CD4-positive, alpha-beta T cell treated with Interleukin-17A for 1 hour (primary cell): ENCODE results near the gene SRGAP1.
"Not testable (repeated sequence)": the region's sequence is repeated elsewhere in the genome, so short reads cannot be mapped to it uniquely, and the experiment has no call there.

ENCODE experiments used
- DNase-seq: peaks from one replicate; pipeline ENCODE4 v3.0.0-alpha.2; 2020

Gene SRGAP1

DNA sequence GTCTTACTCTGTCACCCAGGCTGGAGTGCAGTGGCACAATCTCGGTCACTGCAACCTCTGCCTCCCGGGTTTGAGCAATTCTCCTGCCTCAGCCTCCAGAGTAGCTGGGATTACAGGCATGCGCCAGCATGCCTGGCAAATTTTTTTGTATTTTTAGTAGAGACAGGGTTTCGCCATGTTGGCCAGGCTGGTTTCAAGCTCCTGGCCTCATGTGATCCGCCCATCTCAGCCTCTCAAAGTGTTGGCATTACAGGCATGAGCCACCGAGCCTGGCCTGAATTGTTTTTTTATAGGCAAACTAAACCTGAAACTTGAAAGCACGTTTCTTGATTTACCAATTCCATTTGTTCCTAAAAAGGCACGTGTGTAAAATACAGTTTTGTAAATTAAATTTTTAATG lies 173.6 kb downstream of the SRGAP1 start:
- not testable (repeated sequence) for DNase-seq

DNA sequence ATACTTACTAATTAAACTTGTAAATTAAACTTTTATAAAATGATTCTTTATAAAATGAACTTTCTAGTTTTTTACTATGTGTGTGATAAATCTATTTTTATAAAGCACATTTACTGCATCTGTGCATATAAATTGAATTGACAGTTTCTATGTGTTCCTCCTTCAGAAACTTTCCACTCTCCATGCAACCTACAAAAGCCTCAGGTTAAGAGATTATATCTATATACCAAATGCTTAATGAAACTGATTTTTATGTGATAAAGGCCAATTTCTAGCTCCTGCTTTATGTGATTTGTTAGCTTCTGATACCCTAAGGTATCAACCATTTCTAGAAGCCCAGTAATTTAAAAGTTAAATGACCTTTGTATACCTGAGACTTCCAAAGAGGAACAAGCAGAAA lies 174.0 kb downstream of the SRGAP1 start:
- DNase-seq: no peak

DNA sequence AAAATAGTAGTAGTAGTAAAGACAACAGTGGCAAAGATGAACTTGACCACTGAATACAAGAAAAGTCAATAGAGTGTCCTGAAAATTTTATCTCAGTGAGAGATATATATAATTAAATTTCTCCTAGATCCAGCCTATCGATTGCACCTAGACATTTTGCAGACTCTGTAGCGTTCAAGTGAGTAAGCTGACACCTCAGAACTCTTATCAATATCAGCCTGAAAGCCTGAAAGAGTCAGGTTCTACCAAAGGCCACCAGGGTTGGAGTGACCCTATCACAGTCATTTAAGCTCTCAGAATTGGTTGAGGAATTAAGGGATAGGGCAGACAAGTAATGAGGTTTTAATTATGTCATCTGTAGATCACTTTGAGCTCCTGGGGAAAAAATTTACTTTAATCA lies 174.6 kb downstream of the SRGAP1 start:
- DNase-seq: no peak

DNA sequence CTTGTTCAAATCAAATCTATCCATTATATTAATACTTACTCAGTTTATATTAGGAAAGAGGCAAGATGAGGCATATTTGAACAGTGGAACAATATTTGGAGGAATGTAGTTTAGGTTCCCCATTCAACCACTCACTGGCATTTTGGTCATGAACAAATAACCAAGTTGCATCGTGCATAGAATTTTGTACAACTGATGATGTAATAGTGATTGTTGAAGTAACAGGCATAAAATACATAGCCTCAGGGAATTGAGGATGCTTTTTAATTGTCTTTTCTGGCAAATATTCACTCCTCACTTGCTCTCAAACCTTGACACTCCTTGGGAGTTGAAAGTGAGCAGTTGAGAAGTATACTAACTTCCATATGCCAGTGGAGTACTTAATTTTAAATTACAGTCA lies 175.2 kb downstream of the SRGAP1 start:
- no peak for DNase-seq

DNA sequence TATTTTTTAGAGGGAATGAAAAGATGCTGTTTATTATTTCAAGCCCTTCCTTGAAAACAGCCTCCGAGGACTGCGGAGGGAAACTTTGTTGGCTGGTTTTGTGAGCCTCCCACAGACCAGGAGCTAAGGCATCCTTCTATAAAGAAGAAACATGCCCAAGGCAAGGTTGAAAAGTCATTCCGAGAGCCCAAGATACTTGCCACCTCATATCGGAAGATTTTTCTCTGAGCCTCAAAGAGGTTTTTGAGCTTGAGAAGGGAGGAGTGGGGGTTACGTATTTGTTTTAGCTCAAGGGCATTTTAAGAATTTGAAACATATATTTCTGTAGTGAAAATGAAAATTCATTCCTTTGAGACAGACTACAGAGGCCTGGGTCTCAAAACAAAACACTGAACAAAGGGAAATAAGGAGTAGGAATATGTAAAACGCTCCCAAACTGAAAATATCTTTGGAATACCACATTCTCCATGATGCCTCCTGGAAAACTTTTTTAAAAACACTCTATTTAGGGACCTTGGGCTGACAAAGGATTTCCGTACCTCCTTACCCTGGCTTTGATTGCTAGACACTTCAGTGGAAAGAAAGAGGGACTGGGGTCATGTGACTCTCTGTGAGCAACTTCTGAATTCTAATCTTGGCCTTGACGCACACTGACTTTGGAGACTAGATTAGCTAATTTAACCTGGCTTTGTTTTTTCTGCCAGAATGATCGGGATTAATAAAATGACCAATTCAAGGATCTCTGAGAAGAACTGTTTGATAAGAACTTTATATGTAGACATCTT lies 180.9 kb downstream of the SRGAP1 start:
- DNase-seq: no peak

DNA sequence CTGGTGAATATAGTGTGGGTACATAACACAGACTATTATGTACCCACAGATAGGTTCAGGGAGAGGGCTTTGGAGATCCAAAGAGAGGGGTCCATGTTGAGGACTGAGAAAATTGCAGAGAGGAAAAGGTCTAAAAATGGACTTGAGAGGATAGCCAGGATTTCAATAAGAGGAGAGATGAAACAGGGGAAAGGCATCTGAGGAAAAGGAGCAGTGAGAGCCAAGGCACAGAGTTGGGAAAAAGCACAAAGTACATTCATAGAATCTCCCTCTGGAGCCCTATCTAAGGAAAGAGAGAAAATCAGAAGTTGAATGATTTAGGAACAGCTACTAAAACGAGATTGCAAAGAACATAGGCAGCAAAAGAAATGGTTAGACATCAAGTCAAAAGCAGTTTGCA lies 182.8 kb downstream of the SRGAP1 start:
- no peak for DNase-seq

DNA sequence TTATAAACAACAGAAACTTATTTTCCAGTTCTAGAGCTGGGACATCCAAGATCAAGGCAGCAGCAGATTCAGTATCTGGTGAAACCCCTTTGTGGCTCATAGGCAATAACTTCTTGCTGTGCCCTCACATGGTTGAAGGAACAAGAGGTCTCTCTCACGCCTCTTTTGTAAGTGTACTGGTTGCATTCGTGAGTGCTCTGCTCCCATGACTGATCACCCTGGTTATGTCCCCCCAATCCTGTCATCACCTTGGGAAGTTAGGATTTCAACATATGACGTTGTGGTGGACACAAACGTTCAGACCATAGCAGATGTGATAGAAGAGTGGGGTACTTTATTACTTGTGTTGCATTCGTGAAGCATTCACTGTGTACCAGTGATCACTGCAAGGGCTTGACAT lies 184.0 kb downstream of the SRGAP1 start:
- DNase-seq: no peak

DNA sequence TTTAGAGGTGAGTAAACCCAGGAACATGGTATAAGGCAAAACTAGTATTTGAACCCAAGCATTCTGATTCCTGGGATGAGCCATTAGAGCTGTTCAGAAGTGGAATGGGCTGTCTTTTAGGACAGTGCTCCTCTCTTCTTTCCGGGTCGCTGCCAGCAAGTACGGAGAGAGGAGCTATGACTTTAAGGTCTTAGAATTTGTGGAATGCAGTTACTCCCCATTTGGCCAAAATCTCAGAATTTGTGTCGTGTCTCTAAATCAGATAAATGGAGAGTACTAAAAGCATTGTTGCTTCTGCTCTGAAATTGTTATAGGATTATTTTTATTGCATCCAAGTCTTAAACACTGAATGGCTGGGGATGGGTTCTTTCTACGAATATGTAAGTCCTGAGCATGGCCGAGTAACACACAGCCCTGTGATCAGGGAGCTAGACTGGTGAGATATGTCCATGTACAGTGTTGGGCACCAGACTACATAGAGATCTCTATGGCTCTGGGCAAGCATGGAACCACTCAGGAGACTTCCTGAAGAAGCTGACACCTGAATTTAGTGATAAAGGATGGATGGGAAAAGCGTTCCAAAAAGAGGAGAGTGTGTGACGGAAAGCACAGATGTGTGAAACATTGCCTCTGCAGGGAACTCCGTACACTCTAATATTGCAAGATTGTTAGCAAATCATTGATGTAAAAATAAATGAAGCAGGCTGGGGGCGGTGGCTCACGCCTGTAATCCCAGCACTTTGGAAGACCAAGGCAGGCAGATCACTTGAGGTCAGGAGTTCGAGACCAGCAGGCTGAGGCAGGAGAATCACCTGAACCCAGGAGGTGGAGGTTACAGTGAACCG lies 184.7 kb downstream of the SRGAP1 start:
- no peak for DNase-seq

DNA sequence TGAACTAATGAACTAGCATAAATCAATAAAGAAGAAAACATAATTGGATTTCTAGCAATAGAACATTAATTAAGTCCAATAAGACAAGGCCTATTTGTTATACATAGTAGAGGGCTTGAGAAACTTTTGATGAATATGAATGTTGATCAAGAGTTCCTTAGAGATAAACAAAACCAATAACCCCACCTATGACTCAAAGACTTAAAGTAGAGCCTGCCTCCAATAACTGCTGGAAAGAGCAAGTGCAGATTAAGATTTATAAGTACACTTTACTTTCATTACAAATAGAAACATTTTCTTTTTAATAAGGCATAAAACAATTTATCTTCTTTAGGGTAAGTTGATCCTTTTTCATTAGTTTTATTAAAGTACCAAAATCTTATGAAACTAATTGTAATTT lies 185.7 kb downstream of the SRGAP1 start:
- DNase-seq: no peak

DNA sequence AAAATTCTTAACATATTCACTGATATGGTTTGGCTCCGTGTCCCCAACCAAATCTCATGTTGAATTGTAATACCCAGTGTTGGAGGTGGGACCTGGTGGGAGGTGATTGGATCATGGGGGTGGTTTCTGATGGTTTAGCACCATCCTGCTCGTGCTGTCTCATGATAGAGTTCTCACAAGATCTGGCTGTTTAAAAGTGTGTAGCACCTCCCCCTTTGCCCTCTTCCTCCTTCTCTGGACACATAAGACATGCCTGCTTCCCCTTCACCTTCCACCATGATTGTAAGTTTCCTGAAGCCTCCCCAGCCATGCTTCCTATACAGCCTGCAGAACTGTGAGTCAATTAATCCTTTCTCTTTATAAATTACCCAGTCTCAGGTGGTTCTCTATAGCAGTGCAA lies 189.6 kb downstream of the SRGAP1 start:
- not testable (repeated sequence) for DNase-seq

DNA sequence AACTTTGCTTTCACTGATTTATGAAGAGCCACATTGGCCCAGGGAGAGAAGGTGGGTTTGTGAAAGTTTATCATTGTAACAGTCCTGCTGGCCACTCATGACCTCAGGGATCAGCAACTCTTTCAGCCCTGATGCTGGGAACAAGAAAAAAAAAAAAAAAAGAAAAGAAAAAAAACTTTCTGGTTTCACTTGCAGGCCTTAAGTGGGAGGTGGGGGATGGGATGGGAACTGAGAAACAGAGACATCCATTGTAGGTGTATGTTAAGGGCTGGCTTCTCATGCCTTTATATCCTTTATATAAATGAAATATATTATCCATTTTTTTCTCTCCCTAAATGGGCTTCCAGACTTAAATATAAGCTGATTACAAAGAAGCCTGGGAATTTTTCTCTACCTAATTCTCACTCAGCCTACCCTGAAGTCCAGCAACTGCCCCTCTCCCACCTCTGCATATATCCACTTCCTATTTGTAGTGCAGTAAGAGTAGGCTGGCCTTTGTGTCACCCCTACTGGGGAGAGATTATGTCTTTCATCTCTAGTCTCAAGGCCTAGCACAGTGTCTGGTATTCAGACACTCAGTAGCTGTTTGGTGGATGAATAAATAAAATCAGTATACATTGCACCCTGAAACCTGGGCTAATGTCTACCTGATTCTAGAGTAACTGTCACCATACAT lies 190.5 kb downstream of the SRGAP1 start:
- DNase-seq: no peak

DNA sequence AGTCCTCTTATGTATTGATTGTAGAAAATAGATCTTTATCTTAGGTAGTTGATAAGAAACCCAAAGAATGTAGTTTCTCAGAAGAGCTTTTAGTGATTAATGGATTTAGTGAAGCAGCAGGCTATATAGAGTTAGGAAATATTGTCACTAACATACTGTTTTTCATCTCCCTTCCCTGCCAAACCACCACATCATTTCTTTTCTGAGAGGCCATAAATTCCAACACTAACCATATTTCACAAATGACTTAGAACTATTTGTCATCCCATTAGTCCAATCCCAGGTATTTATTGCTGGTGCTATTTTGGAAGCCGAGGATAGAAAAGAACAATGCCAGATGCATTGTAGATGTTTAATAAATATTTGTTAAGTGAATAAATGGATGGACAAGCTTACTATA lies 191.9 kb downstream of the SRGAP1 start:
- DNase-seq: no peak

DNA sequence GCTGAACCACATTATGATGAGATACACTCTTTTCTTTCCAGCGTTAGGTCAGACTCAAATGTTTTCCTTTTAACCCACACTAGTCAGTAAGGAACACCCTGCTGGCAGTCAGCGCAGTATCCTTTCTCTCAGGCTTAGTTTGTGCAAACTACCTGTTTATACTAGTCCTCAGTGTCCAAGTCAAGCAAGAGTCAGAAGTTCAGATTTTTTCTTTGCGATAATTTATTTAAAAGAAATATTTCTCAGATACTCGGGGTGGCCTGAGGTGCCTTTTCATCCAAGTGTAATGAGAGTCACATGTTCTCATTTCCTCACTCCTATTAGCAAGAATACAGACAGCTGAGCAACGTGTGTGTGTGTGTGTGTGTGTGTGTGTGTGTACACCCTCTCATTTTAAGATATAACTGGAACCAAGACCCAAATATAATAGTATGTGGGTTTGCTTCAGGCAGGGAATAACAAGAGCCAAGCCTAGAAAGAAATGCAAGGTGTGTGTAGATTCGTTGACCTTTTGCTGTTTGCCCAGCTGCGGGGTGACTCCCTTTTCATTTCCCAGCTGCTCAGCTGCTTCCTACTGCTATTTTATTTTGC lies 194.9 kb downstream of the SRGAP1 start:
- no peak for DNase-seq

DNA sequence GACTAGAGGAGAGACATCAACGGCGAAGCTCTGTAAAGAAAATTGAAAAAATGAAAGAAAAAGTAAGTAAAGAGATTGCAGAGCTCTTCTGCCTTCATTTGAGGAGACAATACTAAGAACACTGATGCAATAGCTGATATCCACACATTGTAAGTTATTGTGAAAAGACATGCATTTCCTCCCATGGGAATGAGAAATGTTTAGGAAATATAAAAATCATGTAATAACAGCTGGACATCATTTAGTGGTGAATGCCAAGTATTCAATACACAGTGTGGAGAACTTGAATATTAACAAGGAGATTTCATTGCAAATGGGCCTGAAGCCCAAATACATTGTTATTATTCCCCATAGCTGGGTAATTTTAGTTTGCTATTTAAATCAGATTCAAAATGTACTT lies 198.4 kb downstream of the SRGAP1 start:
- no peak for DNase-seq

DNA sequence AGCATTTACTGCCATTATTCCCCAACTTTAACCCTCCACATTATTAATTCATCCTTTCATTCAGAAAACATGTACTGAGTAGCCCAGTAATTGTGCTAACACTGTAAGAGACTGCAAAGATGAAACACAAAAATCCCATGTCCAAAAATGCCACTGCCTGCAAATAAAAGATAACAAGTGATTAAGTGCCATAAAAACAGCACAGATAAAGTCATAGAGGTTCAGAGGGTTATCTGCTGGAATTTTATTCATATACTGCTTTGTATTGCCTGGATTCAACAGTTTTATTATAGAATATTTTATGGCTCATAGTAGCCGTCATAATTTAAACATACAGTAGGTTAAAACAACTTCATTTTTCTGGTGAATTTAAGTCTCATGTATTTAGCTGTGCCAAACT lies 199.7 kb downstream of the SRGAP1 start:
- DNase-seq: no peak

DNA sequence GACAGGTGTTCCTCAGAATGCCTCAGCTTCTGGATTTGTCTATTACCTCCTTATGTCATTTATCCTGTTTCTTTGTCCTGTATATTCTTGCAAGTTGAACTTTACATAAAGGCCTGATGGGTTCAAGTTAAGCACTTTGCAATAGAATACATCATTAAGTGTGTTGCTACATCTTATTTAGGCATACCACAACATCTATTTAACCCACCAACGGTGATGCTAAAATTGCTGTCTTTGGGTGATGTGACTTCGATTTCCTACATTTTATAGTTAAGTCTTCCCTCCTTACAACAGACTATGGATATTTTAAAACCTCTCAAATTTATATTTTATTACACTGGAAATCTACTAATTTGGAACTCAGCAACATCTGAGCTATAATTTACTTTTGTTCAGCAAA lies 206.6 kb downstream of the SRGAP1 start:
- DNase-seq: no peak

DNA sequence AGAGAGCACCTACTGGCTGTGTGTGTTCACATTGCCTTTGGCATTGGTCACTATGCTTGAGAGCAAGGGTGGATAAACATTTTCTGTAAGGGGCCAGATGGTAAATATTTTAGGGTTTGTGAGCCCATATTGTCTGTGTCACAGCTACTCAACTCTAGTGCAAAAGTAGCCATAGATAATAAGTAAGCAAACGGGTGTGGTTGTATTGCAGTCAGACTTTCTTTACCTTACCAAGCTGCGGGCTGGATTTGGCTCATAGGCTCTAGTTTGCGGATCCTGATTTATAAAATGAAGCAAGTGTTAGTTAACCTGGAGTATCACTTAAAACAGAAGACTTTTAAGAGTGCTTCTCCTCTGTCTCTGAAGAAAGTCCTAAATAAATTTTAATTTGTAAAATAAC lies 208.6 kb downstream of the SRGAP1 start:
- DNase-seq: no peak

DNA sequence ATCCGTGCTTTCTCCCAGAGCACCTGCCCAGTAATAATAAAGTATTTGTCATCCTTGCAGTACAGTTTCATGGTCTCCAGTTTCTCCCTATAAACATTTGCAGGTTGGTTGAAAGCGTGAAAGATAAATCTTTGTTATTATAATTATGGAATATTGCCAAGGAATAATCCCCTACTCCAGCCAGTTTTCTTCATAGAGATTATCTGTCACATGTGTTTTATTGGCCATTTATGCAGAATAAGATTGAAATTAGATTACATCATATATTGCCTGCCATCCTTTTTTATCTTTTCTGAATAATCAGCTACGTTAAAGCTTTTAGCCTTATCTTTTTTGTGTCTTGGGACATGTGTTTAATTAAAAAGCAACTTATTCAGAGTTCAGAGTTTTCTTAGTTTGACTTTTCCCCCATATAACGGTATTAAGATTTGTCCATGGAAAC lies 209.6 kb downstream of the SRGAP1 start:
- DNase-seq: no peak

DNA sequence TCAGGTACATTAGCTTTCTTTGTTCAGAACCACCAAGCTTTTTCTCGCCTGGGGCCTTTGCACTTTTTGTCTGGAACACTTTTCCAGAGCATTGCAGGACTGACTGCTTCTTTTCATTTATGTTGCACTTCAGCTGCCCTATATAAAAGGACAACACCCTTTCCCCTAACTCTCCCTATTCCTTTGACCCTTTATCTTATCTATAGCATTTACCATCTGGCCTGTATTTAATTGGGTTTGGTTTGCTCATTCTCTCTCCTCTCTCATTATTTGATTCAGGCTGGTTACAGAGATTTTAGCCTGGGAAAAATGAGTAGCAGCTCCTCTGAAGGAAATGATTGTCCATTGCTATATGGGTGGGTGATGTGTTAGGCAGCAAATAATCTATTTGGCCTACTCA lies 212.2 kb downstream of the SRGAP1 start:
- DNase-seq: no peak

DNA sequence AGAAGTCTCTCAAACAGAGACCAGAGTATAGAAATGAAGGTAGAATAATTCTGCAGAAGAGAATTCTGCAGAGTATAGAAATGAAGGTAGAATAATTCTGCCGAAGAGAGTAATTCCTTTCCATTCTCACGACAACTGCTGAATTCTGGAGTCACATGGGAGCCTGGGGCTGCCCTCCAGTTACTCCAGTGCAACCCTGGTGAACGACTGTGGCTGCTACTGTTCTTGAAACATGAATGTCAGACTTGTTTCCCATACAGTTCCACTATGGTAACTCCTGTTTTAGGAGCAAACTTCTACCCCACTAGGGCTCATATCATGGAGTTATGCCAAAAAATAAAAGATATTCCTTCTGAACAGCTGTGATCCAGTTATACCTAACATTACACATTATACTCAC lies 213.2 kb downstream of the SRGAP1 start:
- no peak for DNase-seq

DNA sequence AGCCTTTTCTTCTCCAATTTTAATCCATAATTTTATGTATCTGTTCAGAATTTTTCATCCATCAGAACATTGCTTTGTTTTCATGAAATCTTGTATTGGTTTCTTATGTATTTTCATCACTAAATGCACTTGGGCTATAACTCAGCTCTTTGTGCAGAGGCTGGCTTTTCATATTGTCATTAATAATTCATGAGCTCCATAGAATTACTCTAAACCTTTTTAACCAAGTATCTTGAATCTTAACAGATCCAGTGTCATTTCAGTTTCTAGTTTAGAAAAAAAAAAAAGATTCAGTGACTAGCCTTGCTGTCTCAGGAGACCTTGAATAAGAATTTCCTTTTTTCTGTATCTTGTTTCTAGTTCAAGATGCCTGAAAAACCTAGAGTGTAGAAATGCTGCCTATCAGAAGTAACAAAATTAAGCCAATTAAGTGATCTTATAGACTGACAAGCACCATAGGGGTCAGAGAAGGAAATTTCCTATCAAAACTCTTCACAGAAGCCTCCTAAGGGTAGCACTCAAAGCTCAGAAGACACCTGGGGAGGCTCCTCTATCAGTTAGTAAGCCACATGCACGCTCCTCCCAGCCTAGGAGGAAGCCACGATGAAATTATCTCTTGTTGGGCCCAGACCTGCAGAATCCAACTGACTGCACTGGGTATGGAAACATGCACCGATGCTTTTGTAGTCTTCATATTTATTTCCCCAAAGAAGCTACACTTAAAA lies 214.2 kb downstream of the SRGAP1 start:
- DNase-seq: no peak

DNA sequence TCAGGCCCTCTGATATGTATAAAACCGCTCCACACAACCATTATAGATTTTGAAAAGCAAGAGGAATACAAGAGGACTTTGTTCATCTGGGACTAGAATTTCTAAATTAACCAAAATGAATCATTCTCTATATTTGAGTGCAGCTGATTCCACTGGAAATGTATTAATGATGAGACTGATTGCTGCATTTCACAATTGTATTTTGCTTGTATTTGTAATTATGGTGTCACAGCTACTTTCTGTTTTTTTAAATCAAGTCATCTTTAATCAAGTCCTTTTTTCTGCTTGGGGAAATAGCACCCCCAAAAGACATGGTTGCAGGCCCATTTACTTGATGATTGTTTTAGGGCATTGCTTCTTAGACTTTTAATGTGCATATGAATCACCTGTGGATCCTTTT lies 215.2 kb downstream of the SRGAP1 start:
- DNase-seq: no peak
